ENCODE data around the gene DDX5.
"Not testable (repeated sequence)": the region's sequence is repeated elsewhere in the genome, so short reads cannot be mapped to it uniquely, and the experiment has no call there.

DDX5 gene

DNA sequence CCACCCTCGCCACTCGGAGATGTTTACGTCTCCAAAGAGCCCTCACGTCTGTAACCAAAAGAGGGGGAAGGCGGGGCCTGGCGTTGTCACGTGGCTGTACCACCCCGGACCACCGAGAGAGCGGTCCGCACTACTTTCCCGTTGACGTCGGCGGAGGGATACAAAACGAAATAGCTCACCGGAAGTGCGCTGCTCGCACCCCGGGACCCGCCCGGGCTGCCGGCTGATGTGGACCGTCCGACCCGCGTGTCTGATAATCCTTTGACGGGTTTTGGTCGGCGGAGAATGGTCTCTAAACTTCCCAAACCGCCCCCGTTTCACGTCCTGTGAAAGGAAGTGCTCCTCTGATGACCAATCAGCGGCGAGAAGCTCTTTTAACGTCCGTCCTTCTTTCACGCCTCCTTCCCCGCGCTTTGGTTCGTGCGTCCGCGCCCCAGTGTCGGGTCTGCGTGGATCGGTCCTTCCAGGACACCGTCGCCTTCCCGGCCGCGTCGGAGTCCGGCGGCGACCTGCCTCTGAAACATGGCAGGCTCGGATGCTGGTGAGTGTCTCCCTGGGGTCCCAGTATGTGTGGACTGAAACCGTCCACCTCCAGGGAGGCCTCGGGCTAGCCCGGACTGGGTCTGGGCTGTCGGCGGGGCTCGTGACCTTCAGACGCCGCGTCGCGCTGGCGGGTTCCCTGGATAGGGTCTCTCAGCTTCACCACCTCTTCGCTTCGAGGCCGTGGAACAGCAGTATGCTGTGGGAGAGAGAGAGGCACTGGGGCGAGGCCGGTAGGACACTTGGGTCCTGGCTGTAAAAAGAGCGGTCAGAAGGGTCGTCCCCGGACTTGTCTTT lies 705 bp upstream of the DDX5 start, which contains the start of gene CEP95:
TSS of gene CEP95 (plus strand) at position 402 of the 837 bp plus-strand sequence. CDS start at position 523, 121 bp downstream.
- DNase-seq, result peak; percentile 93

DNA sequence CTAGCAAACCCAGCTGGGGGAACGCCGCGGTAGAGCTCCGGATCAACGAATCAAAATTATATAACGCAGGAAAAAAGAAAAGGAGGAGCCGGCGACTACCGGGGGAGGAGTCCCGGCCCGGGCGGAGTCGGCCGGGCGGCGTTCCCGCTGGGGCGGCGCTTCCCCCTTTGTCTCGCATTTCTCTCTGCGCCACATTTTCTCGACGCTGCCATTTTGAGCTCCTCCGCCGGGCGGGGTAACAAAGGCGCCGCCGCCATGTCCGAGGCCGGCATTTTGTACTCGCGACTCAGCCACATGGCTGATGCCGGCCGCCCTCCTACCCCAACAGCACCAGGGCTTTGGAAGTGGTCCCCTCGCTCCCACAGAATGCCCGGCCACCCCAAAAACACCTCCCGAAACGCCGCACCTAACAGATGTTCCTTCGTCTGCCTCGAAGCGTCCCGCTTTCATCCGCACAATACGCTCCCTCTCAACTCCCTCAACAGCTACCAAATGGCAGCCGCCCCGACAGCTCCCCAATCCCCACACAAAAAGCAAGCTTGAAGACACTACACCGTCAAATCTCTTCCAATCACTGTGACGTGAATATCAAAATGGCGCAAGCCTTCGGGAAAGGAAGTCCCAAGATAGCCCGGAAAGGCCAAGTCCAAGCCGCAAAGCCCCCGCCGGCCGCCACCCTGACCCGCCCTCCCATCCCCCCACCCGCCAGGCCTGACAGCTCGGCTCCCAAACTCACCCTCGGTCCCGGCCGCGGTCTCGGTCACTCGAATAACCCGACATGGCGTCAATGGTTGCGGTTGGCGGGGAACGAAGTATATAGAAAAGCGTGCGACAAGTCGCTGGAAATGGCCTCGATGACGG lies 519 bp downstream of the DDX5 start:
- peak; percentile 83 for DNase-seq

DNA sequence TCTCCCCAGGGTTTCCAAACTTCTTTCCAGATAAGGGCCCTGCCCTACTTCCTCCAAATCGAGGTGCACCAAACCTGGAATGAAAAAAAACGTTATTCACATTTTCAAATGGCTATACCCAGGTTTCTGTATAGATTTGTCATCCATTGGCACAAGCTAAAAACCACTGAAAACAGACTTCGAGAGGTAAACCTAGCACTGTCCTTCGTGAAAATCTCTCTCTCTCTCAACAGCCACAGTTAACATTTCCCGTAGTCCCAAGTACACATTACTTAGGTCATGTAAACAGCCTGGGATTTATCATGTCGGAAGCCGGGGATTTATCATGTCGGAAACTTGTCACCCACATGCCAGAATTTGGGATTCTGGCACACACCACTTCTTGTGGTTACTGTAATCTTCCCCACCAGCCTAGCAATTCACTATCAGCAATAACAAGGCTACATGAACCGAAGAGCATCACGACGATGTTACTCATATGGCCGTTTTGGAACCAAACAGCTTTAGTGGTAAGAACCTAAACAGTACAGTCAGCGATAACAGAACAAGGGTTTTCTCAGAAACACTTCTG lies 1.2 kb downstream of the DDX5 start:
- no peak for DNase-seq

DNA sequence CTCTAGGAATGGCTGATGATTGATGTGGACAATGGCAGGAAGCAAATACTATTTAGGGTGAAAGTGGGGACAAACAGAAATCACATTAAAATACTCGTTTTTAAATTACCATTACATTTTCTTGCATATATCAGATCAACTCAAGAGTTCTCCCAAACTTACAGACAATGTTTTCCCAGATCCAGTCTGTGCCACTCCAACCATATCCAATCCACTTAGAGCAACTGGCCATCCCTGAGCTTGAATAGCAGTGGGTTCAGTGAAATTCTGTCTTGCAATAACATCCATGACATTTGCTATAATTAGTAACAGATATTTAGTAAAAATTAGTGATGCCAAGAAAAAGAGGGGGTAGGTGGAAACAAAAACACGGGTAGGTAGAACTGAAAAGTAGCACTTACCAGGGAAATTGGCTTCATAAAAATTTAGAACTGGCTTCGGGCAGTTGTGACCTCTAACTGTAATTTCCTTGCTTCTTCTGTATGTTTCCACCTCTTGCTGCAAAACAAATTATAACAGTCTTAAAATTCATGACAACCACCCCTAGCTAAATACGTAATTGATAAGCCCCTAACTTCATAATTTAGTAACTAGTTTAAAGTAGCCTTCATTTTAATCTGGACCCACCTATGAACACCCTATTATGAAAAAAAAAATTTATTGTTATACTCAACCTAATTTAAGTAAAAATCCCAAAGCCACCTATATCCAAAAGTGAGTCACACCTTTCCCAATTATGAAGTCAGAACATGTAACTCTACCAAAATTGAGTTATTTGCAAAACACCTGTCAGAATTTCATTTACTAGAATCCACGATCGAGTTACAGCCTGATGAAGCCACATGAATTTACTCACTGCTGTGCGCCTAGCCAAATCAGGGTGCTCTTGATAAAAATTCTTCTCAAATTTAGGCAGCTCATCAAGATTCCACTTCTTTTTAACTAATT lies 2.0 kb downstream of the DDX5 start:
- no peak for DNase-seq

DNA sequence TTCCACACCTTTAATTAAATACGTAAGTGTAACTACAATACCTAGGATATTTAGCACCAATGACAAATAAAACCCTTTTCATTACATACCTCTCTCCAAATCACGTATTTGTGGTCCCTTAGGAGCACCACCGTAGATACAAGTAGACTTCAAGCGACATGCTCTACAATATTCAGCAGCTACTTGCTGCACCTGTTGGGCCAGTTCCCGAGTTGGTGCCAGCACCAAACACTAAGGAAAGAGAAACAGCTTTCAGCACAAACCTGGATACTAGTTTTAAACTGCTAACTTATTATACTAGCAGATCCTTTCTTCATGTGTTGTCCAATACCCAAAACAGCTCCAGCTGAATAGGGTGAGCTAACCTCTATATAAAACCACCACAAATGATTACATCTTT lies 2.7 kb downstream of the DDX5 start:
- no peak for DNase-seq

DNA sequence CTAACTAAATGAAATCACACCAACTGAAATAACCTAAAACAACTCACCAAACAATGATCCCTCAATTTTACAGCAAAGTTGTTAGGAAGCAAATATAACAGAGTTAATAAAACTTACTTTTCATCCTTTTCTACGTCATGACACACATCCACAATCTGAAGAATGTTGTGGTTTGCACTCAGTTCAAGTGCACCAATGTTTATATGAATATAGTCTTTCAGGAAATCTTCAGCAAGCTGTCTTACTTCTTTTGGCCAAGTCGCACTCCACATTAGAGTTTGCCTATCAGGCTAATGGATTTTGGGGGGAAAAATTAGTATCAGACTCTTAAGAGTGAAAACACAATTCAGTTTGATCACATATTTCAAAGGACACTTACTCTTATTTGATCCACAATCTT lies 3.3 kb downstream of the DDX5 start:
- DNase-seq, result no peak

DNA sequence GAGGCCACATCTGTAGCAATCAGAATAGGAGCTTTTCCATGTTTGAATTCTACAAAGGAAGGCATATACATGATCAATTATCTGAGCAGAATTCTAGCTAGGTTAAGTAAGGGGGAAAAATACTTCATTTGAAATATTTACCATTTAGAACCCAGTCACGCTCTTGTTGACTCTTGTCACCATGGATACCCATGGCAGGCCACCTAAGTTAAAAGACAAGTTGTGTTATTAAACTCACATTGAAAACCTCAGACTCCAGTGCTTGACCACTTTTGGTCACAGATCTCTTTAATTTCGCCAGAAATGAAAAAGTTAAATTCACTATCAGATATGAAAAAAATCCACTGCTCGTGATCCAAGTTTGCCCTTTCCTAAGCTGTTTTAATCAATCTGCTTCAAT lies 4.1 kb downstream of the DDX5 start:
- no peak for DNase-seq

DNA sequence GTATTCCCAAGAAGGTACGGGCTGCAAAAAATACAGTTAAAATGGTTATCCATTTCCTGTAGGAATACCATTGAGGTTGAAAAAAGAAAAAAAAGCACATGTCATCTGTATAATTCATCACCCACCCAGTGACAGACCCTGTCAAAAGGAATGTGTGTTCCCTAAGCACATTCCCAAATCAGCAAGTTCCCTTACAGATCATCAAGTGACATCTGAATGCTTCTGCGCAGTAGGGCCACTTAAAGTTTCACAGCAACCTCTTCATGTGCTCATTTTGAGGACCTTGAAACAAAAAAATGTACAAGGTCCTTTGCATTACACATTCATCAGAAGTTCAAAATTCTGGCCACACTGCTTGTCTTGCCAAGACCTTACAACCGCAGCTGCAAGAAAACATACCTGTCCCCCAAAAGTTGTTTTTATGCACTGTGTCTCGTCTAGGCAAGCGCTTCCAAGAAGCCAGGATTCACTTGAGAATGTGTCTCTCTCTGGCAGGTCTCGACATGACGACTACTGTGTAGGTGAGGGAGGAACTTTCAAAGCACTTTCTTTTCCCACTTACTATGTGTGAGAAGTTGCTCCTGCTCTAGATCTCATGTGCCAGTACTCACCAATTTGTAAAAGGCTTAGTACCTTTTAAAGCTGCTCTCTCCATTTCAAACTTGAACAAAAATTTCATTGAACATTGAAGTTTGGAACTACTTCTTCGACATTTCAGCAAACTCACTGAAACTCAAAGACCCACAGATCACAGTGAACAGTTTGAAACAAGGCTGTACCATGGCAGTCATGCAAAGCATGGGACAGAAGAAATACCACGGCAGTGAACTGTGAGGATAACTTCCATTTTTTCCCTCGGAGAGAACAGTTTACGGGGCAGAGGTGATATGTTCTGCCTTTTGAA lies 5.0 kb downstream of the DDX5 start:
- DNase-seq, result no peak

DNA sequence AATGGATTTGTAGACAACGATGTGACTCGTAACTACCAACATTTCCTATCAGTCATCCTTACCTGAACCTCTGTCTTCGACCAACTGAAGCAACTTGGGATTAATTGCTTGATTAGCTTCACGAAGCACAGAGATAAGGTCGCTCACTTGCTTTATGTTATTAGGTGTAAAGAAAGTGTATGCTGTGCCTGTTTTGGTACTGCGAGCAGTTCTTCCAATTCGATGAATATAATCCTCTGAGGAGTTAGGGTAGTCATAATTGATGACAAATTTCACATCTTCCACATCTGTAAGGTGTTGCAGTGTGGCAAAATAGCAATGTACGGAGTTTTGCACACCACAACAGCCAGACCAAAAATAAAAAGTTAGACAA lies 5.6 kb downstream of the DDX5 start:
- no peak for DNase-seq

DNA sequence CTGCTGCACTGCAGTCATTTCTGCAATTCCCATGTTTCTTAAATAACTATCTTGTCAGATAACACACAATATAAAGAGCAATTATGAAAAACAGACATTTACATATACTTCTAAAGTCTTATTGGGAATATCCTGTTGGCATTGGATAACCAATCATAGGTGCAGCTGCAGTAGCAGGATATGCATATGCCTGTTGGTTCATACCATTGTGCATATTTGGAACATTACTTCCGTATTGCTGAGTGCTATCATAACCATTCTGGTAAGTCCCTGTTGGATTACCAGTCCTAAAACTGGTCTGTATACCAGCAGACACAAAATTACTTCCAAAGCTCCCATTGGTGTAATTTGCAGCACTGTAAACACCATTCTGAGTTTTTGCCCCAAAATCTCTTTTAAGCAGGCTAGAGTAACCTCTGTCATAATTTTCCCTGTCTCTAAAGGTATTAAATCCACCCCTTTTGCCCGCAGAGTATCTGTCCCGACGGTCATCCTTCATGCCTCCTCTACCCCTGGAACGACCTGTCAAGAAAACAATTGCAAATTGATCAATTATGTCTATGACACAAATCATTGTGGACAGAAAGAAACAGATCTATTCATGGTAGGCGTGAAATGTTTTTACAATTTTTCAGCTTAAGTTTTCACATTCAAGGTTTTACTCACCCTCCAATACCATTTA lies 6.1 kb downstream of the DDX5 start:
- DNase-seq, result no peak

DNA sequence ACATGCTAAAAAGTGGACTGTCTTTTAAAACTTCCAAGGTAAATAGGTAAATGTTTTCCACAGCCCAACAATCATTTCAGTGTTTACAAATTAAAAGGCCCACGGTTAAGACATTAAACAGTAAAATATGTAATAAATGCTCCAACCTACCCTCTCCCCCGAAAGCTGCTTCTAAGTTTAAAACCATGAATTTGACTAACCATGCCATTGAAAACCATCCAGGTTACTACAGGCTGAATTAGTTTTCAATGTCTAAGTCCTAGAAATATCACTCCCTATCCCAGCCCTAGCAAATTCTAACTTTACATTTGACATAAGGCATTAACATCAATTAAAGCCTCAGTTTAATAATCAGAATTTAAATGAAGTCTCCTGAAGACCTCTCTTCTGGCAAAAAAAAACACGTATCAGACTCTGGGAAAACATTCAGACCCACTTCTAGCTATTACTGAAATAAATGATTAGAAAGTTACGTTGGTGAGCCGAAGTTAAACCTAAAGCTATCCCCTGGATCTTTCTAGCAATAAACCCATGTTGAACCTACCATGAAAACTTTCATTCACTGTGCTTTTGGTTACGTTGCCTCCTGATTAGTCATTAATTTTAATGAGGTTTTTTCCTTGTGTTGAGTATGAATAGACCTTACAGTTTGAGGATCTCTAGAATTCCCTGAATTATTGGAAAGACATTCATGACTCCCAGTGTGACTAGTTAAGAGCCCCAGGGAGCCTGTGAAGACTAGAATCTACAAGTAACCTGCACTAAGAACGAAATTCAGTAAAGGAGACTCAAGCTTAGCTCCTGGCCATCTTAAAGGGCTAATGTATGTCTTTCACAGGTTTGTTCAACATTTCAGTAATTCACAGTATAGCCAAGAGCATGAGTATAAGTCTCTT lies 7.5 kb downstream of the DDX5 start:
- no peak for DNase-seq

DNA sequence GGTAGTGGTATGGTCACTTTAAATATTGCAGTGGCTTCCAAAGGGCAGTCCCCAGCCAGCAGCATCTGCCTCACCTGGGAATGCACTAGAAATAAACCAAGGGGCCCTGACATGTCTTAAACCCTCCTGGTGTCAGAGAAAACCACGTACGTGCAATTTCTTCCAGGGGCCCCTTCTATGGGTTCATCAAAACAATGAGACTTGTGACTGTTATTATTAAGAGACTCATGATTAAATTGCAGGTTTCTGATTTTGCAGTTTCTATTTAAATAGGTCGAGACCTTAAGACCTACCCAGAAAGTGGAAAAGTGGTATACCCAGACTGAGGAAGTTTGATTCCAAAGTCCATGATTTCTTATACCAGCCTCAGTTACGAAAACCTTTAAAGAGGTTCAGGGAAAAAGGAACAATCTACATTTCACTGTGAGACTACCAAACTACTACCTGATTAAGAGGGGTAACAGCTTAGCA lies 8.5 kb downstream of the DDX5 start:
- no peak for DNase-seq

DNA sequence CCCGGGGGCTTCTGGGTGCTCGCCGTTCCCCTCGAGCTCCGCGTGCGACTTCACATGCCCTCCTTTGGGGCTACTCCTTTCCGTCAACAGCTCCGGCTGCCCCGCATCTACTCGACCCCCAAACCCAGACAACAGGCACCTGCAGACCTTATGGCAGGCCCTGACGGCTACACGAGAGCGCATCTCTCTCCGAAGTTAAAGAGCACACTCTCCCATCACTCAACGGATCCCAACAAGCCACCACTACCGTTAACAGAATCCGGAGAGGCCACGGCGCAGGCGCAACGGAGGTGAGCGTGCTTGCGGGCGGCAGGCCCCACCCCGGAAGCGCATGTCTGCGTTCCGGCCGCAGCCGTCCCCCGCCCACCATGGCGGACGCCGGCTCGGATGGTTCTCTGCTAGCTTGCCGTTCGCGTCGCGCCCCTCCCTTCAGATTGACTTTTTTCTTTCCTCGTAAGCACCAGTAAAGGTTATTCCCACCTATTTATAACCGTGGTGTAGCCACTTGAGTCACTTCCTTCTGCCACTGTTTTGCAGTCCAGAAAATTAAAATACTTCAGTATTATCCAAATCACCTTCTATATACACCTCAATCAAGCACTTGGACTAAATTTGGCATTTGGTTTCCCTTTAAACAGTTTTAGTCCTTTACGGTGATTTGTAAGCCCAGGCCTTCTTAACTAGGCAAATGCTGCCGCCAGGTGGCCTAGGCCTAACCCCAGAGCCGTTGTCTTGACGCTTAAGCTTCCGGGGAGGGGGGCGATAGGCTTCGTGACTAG lies 9.1 kb downstream of the DDX5 start, which contains the start of gene POLG2:
TSS of gene POLG2 (minus strand) at position 269 of the 779 bp plus-strand sequence. CDS start at position 183, 86 bp downstream.
- DNase-seq, result peak; percentile 96

DNA sequence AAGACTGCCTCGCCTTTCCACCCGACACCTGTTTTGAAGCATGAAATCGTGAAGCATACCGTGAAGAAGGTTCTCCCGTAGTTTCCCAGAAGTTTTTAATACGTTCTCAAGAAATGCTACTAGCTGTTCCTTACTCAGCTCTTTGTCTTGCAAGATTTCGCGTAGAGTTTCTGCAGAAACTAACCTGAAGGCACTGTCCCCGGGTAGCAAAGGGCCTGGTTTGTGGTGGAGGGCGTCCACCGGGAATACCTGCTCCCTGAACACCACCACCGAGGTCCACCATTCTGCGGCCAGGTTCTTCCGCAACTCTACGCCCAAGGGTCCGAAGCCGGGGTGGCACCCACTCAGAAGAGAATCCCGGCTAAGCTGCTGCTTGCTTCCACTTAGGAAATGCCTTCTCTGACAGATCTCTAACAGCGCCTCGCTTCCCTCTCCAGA lies 9.7 kb downstream of the DDX5 start:
- no peak for DNase-seq

DNA sequence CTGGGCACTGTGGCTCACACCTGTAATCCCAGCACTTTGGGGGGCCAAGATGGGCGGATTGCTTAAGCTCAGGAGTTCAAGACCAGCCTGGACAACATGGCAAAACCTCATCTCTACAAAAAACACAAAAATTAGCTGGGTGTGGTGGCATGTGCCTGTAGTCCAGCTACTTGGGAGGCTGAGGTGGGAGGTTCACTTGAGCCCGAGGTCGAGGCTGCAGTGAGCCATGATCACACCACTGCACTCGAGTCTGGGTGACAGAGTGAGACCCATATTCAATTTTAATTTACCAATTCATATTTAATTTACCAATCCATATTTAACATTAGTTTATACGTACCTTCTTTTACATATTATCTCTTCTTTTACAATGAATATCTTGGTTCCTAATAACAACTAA lies 10.8 kb downstream of the DDX5 start:
- DNase-seq, result not testable (repeated sequence)

DNA sequence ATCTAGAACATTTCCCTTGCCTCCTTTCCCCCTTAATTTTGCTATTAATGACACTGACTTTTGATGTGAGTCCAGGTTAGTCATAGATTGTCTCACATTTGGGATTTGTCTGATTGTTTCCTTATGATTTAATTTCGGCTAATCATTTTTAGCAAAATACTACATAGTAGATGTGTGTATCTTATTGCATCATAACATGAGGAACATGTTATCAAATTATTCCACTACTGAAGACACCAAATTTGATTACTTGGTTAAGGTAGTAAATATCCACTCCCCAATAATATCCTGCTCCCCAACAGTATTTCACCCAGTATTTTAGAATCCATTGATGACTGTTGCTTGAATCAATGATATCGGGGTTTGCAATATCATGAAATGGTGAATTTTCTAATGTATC lies 12.0 kb downstream of the DDX5 start:
- no peak for DNase-seq

DNA sequence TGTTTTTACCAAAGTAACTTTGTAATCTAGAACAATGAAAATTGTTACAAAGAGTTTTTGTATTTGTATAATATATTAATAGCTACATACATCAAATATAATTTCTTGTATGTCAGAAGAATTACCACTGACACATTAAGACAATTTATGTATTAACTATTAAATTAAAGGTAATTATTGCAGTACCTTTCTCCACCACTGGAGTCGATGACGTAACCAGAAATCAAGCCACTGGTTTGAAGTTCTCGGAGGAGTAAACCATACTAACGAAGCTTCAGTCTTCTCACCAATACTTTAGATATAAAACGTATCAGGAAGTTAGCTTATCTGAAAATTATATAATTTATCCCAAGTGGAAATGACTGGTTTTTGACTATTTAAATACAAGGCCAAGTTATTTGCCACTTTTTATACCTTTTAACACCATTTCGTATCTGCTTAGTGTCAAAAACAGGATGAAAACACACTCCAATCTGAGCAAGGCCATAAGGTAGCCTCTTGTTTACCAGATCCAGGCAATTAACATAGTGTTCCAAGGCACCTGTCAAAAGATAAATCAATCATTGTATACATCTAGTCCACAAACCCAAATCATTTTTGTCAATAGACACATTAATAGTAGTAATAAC lies 13.5 kb downstream of the DDX5 start:
- DNase-seq, result no peak

DNA sequence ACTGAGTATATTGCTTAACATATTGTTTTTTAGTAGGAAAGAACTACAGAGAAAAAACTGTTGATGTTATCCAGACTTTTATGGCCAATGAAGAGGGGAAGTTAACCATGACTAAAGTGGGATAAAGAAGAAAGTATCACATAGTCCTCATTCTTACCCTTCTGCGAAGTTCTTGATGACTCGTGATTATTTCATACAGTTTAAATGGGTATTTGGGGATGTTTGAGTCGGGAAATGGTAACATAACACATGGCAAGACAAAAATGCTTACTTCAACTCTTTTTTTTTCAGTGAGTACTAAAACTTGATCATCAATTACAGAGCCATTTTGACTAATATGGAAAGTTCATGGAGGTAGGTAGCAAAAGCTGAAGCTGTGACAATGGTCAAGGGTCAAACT lies 14.1 kb downstream of the DDX5 start:
- no peak for DNase-seq
